Natural killer cell (primary cell): ENCODE measurements around the gene IL10. TPM values are rescaled to one million over a fixed set of nuclear protein-coding genes. Genes with fewer than 3 reads are reported as not detected.
A peak's percentile ranks its signal among the peaks of the same experiment; 100 is the strongest.

Experiments used
- ATAC-seq, 3 donors: fragments of 150-1000 bp in 2 of 3; fragments of 200-7000 bp in 1 of 3; cut with Tn5 transposase; 1 replicate in 1 of 3; 2 replicates in 2 of 3; pipeline ENCODE4 v1.10.0; 2021; ENCODE audit warnings: mild to moderate bottlenecking in 2 of 3, moderate library complexity in 2 of 3
- DNase-seq, 2 donors: peaks; one replicate each; pipeline versions ENCODE4 v3.0.0 to v3.0.0-alpha.2; 2013 to 2021; ENCODE audit warnings: mixed read lengths in 1 of 2
- H3K27ac ChIP-seq: one replicate; pipeline ENCODE4 v1.5.1; 2013; ENCODE audit warnings: mild to moderate bottlenecking, low read length
- H3K27me3 ChIP-seq: one replicate; pipeline ENCODE4 v1.6.1; 2013; ENCODE audit warnings: low read length; ENCODE audit not compliant: control insufficient read depth, insufficient read depth
- H3K36me3 ChIP-seq: one replicate; pipeline ENCODE4 v1.6.1; 2013; ENCODE audit warnings: low read length; ENCODE audit not compliant: control insufficient read depth, insufficient read depth
- H3K4me1 ChIP-seq: one replicate; pipeline ENCODE4 v1.6.1; 2013; ENCODE audit warnings: low read length; ENCODE audit not compliant: control insufficient read depth, insufficient read depth
- H3K4me3 ChIP-seq: one replicate; pipeline ENCODE4 v1.5.1; 2013; ENCODE audit warnings: low read length
- H3K9me3 ChIP-seq: one replicate; pipeline ENCODE4 v1.6.1; 2013; ENCODE audit warnings: low read length; ENCODE audit not compliant: control insufficient read depth, insufficient read depth
- H3K27ac Mint-ChIP-seq, 2 donors: one replicate each; pipeline ENCODE4 v1.8.0; 2022; ENCODE audit warnings: mild to moderate bottlenecking in 2 of 2, mixed read lengths in 2 of 2, moderate library complexity in 1 of 2
- H3K27me3 Mint-ChIP-seq, 2 donors: one replicate each; pipeline ENCODE4 v1.8.0; 2022; ENCODE audit warnings: low read depth in 2 of 2, mixed read lengths in 2 of 2
- H3K36me3 Mint-ChIP-seq: one replicate; pipeline ENCODE4 v1.8.0; 2022; ENCODE audit warnings: mixed read lengths
- H3K4me1 Mint-ChIP-seq, 2 donors: one replicate each; pipeline ENCODE4 v1.8.0; 2022; ENCODE audit warnings: mixed read lengths in 2 of 2
- H3K4me3 Mint-ChIP-seq: one replicate; pipeline ENCODE4 v1.8.0; 2022; ENCODE audit warnings: mild to moderate bottlenecking, moderate library complexity, mixed read lengths
- H3K9me3 Mint-ChIP-seq, 2 donors: one replicate each; pipeline ENCODE4 v1.8.0; 2022; ENCODE audit warnings: mixed read lengths in 2 of 2
- CTCF ChIP-seq: fragments of 200-600 bp; IDR thresholded peaks from one replicate; pipeline ENCODE4 v1.8.0; 2022; ENCODE audit warnings: antibody characterized with exemption
- WGBS: methylation state at CpG from one replicate; pipeline ENCODE4 v1.1.7; 2013; ENCODE audit warnings: missing lambda C conversion rate; ENCODE audit not compliant: insufficient coverage; 5-methylcytosine and 5-hydroxymethylcytosine counted together
- intact Hi-C: fragments of 100-400 bp; cut with micrococcal nuclease; formaldehyde crosslinking; loops from one replicate; pipeline ENCODE4 v1.14.2; 2022
- total RNA-seq, 4 donors: library from RNA; stranded (reverse); fragments of 120-200 nt in 1 of 4; gene quantifications; one replicate each; pipeline versions ENCODE4 v1.2.3 to v1.2.4, GENCODE V29; 2013 to 2022

IL10 gene
- total RNA-seq, 3 donors from 2014 or later (not counting 1 experiment from before 2014, with no cell fraction given) = 1.0 TPM; not detected in 2

GRCh38 chr1:206808615-206809014 lies 36.3 kb upstream of the IL10 start:
- H3K27me3 ChIP-seq = no peaks in the 10 kb centered on the region
- ATAC-seq (peak; percentile 73 to 89 (median 86)), DNase-seq (peak in 1 of 2 donors; percentile 85)
- H3K4me1 Mint-ChIP-seq = peaks cover 0 to 12% of the 10 kb centered on the region in 2 donors
- peaks cover 6% of the 10 kb centered on the region for H3K4me1 ChIP-seq
- TF ChIP-seq CTCF = peak; percentile 42
- no peak overlapping the region for H3K27ac ChIP-seq
- peaks cover 4% of the 10 kb centered on the region for H3K9me3 ChIP-seq
- H3K9me3 Mint-ChIP-seq = peaks cover 0 to 2% of the 10 kb centered on the region in 2 donors
- H3K4me3 ChIP-seq = no peak overlapping the region
- intact Hi-C loops = loop anchor here (1.0 to 10.0 kb wide), 5 partner anchors 74 to 174 kb away; partner anchors contain the start of gene DYRK3
- H3K36me3 ChIP-seq = no peaks in the 10 kb centered on the region
- H3K4me3 Mint-ChIP-seq = no peak overlapping the region
- no peaks in the 10 kb centered on the region for H3K36me3 Mint-ChIP-seq
- H3K27ac Mint-ChIP-seq = no peak overlapping the region
- H3K27me3 Mint-ChIP-seq = peaks cover 8 to 26% of the 10 kb centered on the region in 2 donors
- 79% methylated on average over 2 of the region's 2 CpGs for WGBS

GRCh38 chr1:206805357-206805756 lies 33.1 kb upstream of the IL10 start:
- Mint-ChIP-seq H3K27me3 (peaks cover 16 to 36% of the 10 kb centered on the region in 2 donors), H3K4me1 (peaks cover 0 to 17% of the 10 kb centered on the region in 2 donors), H3K27ac (no peak overlapping the region), H3K9me3 (no peaks in the 10 kb centered on the region), H3K4me3 (no peak overlapping the region), H3K36me3 (no peaks in the 10 kb centered on the region)
- WGBS = no CpG with 5 or more reads among the region's 1 CpG
- DNase-seq (no peak), ATAC-seq (no peak)
- peaks cover 18% of the 10 kb centered on the region for H3K4me1 ChIP-seq
- intact Hi-C loops = loop anchor here (10.0 kb wide), 1 partner anchor 171 kb away; the partner anchor contains the start of gene DYRK3
- H3K36me3 ChIP-seq = no peaks in the 10 kb centered on the region
- H3K27me3 ChIP-seq = no peaks in the 10 kb centered on the region
- H3K4me3 ChIP-seq = no peak overlapping the region
- TF ChIP-seq CTCF = no peak
- H3K27ac ChIP-seq = no peak overlapping the region
- H3K9me3 ChIP-seq = no peaks in the 10 kb centered on the region

- intact Hi-C loops = loop anchor here (5.0 to 10.0 kb wide), 2 partner anchors 37 to 169 kb away; partner anchors contain the start of gene DYRK3
- Mint-ChIP-seq H3K36me3 (no peaks in the 10 kb centered on the region), H3K4me3 (no peak overlapping the region), H3K27me3 (peaks cover 20 to 46% of the 10 kb centered on the region in 2 donors), H3K27ac (no peak overlapping the region), H3K9me3 (no peaks in the 10 kb centered on the region), H3K4me1 (peaks cover 0 to 20% of the 10 kb centered on the region in 2 donors)
- TF ChIP-seq CTCF = no peak
- peak in 1 of 2 donors; percentile 27 for DNase-seq
- Histone ChIP-seq H3K9me3 (no peaks in the 10 kb centered on the region), H3K4me3 (no peak overlapping the region), H3K36me3 (no peaks in the 10 kb centered on the region), H3K27ac (peak overlapping the region; percentile 61), H3K27me3 (no peaks in the 10 kb centered on the region), H3K4me1 (peaks cover 18% of the 10 kb centered on the region)
- 89% methylated on average over 1 of the region's 1 CpG for WGBS
- no peak for ATAC-seq
Observed at GRCh38 chr1:206804156-206804737, 32.0 kb upstream of the IL10 start.
